Measurements from ENCODE around the gene FAM219A.

GRCh38 chr9:34398875-34399274 lies 59.5 kb downstream of the FAM219A start:
- no peak for TF ChIP-seq PATZ1 (CRISPR knock-in tag; IDR thresholded peaks at IDR 0.05; ENCODE audit: borderline replicate concordance)
- no peak for TF ChIP-seq OSR1 (CRISPR knock-in tag; IDR thresholded peaks at IDR 0.05)
- TF ChIP-seq TOX (CRISPR knock-in tag; IDR thresholded peaks at IDR 0.05; ENCODE audit: borderline replicate concordance): no peak
- no peak for TF ChIP-seq ZFP30 (CRISPR knock-in tag; IDR thresholded peaks at IDR 0.05)
- no peak for TF ChIP-seq GLIS3 (CRISPR knock-in tag; IDR thresholded peaks at IDR 0.05)
- no peak for TF ChIP-seq RARB (CRISPR knock-in tag; IDR thresholded peaks at IDR 0.05)
- no peak for TF ChIP-seq TSHZ2 (CRISPR knock-in tag; IDR thresholded peaks at IDR 0.05)
- TF ChIP-seq CREB5 (CRISPR knock-in tag; IDR thresholded peaks at IDR 0.05; ENCODE audit: low read depth): no peak
- TF ChIP-seq TCF4 (CRISPR knock-in tag; IDR thresholded peaks at IDR 0.05; ENCODE audit: borderline replicate concordance): no peak
- TF ChIP-seq ESRRG (CRISPR knock-in tag; IDR thresholded peaks at IDR 0.05): no peak
- TF ChIP-seq PPARA (CRISPR knock-in tag; IDR thresholded peaks at IDR 0.05; ENCODE audit: borderline replicate concordance): no peak
- no peak for TF ChIP-seq ISL1 (CRISPR knock-in tag; IDR thresholded peaks at IDR 0.05)
- no peak for TF ChIP-seq CSRNP3 (CRISPR knock-in tag; IDR thresholded peaks at IDR 0.05)

Measured in SK-N-SH treated with all-trans-retinoic acid at 6 μM for 48 hours (cell line).